CD4-positive, alpha-beta T cell treated with Interleukin-15 for 4 hours (primary cell): Measurements from ENCODE around the gene MBD5.
"Not testable (repeated sequence)": the region's sequence is repeated elsewhere in the genome, so short reads cannot be mapped to it uniquely, and the experiment has no call there.

Source experiments
- DNase-seq: peaks from one replicate; pipeline ENCODE4 v3.0.0-alpha.2; 2020; ENCODE audit warnings: low spot score

MBD5 gene

DNA sequence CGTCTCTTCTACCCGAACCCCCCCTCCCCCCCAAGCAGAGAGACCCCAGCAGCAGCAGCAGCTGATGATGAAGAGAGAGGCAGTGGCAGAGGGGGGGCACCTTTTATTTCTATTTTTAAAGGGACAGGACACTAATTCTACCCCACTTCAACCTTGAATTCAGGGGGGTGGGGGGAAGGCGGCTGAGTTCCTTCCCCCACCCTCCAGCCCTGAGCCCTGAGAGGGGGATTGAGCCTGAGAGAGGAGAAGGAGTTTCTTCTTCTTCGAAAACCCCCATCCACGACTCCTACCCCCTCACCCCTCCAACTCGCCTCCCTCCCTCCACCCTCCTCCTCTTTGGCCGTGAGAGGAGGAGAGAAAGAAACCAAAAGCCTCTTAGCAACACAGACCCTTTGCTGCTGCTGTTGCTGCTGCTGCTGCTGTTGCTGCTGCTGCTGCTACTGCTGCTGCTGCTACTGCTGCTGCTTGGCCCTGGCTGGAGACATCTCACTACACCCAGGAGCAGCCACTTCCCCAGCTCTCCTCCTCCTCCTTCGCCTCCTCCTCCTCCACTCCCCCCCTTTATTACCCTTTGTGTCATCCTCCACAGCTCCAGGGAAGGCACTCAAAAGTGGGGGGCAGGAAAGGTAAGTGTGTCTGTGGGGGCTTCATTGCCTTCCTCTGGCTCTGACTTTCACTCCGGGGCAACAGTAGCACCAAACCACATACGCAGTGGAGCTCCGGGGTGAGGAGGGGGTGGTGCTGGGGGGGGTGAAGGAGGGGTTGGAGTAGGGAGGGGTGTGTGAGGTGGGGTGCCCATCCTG, at the start of gene MBD5:
Gene MBD5 (plus strand): TSS at position 33 of the 803 bp plus-strand sequence.
- DNase-seq: peak; percentile 62

DNA sequence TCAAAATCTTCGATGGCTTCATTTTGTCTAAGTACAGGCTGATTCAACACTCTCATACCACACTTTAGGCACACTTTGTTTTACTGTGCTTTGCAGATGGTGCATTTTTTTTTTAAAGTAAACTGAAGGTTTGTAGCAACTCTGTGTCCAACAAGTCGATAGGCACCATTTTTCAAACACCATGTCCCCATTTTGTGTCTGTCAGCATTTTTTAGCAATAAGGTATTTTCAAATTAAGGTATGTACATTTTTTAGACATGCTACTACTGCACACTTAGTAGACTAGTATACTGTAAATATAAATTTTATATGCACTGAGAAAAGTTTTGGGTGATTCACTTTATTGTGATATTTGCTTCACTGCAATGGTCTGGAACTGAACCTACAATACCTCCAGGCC, 44.8 kb upstream of the MBD5 start:
- DNase-seq: no peak

DNA sequence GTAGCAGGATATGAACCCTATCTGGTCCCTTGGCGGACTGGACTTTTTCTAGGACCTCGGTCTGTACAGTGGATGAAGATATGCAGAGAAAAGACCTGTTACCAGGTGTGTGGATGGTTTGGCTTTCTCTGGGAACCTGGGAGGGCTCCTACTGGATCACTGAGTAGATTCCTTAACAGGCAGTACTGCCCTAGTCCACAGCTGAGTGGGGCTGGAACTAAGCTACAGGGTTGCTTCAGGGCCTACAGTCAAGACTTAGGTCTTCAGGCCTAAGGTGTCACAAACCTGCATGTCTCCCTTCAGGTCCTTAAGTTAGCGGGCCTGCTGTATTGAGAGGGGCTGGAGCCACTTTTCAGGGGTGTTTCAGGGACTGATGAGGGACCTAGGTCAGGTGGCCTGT, 43.2 kb upstream of the MBD5 start:
- DNase-seq: no peak

DNA sequence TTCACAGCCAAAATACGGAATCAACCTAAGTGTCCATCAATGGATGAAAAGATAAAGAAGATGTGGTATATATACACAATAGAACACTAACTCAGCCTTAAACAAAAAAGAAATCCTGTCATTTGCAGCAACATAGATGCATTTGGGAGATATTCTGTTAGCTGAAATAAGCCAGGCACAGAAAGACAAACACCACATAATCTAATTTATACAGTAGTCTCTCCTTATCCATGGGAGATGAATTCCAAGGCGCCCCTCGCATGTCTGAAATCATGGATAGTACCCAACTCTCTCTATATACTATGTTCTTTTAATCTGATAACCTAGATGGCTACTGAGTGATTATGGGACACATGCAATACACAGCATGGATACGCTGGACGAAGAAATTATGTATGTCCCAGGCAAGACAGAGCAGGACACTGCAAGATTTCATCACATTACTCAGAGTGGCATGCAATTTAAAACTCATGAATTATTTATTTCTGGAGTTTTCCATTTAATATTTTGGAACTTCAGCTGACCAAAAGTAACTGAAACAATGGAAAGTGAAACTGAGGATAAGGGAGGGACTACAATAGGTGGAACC, 39.9 kb upstream of the MBD5 start:
- no peak for DNase-seq

DNA sequence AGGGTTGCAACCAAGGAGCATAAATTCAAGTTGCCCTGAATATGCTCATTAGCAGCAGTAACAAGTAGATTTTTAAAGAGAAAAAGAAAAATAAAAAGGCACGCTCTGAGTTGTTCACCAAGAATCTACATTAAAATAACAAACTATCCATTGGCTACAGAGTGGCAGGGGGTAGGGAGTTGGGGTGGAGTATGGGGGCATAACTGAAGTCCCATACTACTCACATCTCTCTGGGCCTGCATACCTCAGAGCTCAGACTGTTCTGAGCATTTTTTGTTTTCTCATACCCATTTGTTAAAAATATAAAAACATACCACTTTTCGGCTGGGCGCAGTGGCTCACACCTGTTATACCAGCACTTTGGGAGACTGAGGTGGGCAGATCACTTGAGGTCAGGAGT, 31.8 kb upstream of the MBD5 start:
- no peak for DNase-seq

DNA sequence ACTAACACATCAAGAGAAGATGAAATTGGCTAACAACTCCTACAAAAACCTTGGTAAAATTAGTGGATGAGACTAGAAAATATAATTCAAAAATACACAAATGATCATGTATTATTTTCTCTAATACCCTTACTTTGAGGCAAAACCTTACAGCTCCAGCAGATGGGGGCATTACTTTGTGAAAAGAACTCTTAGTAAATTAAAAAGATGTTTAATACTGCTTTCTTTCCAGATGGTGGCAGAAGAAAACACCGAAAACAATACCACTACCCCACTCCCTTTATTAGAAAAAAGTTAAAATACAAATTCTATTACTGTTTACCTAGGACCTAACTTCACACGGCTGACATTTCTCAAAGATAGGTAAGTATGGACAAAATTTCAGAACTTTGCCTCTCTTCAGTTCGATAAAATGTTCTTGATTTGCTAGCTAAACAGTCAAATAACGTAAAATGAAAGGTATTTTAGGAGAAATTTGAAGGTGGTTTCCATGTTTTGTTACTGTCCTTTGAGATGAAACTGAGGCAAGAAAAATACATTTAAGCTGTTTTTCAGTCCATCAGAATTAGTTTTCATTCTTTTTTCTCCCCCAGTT, 31.0 kb upstream of the MBD5 start:
- peak; percentile 50 for DNase-seq

DNA sequence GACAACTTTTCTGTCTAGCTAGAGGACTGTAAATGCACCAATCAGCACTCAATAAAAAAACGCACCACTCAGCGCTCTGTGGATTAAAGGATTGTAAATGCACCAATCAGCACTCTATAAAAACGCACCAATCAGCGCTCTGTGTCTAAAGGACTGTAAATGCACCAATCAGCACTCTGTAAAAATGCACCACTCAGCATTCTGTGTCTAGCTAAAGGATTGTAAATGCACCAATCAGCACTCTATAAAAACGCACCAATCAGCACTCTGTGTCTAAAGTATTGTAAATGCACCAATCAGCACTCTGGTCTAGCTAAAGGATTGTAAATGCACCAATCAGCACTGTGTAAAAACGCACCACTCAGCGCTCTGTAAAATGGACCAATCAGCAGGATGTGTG, 25.9 kb upstream of the MBD5 start:
- not testable (repeated sequence) for DNase-seq

DNA sequence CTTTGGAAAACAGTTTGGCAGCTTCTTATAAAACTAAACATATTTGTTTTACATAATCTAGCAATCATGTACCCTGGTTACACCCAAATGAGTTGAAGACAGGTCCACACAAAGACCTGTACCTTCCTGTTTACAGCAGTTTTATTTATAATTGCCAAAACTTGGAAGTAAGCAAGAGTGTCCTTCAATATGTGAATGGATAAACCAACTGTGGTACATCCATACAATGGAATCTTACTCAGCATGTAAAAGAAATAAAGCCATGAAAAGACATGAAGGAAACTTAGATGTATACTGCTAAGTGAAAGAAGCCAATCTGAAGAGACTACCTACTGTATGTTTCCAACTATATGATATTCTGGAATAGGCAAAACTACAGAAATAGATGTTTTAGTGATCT, 24.1 kb upstream of the MBD5 start:
- no peak for DNase-seq

DNA sequence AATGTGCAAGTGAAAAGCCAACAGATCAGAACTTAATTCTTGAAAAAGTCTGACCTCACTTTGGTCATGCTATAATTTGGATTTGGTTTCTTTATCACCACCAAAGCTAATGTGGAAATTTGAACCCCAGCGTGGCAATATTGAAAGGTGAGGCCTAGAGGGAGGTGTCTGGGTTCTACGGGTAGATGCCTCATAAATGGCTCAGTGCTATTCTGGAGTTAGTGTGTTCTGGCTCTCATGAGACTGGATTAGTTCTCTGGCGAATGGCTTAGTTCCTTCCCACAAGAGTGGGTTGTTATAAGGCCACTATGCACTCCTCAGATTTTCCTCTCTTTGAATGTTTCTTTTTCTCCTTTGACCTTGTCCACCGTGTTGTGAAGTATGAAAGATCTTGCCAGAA, 22.7 kb upstream of the MBD5 start:
- DNase-seq: no peak

DNA sequence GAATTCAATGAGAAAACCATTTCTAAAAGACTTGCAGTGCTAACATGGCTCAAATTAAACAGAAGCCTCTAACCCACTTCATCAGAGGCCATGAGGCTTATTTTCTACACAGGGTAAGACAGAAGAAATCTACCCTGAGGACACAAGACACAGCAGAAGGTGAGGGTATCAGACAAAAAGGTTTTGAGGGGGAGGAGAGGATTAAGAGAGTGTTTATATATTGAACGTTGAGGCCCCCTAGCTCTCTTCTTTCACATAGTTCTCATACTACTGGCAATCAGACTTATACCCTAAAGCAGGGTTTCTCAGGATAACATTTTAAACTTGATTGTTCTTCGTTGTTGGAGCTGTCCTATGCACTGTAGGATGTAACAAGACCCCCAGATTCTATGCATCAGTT, 21.8 kb upstream of the MBD5 start:
- no peak for DNase-seq

DNA sequence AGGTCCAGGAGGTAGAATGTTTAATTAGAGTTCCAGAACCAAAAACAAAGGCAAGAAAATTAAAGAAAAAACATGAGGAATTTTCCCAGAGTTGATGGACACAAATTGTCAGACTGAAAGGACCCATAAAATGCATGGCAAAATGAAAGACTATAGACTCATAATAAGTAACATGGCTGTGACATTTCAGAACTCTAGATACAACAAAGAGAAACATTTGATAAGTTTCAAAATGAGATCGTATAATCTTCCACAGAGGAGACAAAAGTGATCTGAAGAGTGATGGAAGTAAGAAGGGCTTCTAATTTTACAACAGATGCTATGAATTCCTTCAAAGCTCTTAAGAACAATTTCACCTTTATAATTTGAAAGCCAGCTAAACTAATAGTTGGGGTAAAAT, 20.8 kb upstream of the MBD5 start:
- DNase-seq: no peak

DNA sequence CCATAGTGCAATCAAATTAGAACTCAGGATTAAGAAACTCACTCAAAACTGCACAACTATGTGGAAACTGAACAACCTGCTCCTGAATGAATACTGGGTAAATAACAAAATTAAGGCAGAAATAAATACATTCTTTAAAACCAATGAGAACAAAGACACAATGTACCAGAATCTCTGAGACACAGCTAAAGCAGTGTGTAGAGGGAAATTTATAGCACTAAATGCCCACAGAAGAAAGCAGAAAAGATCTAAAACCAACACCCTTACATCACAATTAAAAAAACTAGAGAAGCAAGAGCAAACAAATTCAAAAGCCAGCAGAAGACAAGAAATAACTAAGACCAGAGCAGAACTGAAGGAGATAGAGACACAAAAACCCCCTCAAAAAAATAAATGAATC, 18.5 kb upstream of the MBD5 start:
- not testable (repeated sequence) for DNase-seq

DNA sequence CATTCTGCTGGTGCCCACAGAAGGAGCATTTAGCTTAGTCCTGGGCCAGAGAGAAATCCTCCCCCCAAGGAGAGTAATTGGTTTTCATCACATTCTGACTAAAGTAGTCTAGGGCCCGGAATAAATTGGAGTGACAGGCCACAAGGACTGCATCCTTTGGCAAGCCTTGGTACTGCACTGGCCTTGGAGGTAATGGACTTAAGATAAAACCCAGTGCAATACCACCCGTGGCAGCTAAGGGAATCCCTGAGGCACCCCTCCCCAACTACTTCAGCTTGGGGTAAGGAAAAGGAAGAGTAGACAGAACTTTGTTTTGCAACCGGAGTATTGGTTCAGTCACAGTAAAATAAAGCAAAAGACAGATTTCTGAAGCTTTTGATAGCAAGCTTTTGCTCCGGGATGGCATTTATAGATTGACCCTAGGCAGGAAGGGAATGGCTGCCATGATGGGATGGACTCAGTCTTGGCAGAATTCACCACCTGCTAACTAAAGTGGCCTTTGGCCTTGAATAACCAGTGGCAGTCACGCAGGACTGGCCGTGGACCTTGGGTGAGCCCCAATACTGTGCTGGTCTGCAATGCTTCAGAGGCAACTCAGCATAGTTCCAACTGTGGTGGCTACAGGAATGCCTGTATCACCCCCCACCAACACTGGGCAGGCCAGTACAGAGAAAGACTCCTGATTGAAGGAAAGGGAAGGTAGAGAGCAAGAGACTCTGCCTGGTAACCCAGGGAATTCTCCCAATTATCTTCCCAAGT, 14.5 kb upstream of the MBD5 start:
- no peak for DNase-seq

DNA sequence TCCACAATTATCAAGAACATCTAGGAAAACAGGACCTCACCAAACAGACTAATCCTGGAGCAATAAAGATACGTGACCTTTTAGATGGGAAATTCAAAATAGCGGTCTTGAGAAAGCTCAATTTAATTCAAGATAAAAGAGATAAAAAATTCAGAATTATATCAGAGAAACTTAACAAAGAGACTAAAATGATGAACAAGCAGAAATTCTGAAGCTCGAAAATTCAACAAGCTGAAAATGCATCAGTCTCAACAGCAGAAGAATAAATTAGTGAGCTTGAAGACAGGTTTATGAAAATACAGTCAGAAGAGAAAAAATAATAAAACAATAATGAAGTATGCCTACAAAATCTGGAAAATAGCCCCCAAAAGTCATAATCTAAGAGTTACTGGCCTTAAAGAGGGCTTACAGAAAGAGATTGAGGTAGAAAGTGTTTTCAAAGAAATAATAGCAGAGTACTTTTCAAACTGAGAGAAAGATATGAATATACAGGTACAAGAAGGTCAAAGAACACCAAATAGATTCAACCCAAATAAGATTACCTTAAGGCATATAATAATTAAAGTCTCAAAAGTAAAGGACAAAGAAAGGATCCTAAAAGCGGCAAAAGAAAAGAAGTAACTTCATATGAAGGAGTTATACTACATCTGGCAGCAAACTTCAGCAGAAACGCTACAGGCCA, 13.5 kb upstream of the MBD5 start:
- no peak for DNase-seq

DNA sequence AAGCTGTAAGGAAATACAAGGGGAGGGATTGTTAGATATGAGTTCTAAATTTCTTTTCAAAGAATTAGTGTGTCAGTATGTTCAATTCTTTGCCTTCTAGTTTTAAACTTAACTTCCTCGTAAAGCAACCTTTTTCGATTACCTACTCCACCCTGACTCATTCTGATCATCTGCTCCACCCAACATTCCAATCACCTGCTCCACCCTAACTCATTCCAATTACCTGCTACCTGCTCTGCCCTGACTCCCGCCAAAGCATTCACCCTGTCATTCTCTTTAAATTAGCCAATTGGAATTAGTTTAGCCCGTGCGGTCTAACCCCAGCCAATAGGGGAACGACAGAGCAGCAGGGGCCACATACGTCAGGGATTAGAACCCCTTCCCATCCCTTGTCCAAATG, 12.5 kb upstream of the MBD5 start:
- not testable (repeated sequence) for DNase-seq

DNA sequence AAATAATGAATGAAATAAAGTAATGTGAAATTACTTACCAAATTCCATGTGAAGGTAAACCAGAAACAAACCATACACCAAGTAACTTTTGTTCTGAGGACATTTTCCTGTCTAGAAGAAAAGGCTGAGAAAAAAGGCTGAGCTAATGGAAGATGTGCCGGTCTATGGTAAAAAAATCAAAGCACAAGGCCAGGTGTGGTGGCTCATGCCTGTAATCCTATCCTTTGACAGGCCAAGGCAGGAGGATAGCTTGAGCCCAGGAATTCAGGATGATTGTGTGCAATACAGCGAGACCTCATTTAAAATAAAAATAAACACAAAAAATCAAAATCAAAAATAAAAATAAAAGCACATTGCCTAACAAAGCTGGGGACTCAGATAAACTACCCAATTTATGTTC, 7.0 kb upstream of the MBD5 start:
- DNase-seq: no peak

DNA sequence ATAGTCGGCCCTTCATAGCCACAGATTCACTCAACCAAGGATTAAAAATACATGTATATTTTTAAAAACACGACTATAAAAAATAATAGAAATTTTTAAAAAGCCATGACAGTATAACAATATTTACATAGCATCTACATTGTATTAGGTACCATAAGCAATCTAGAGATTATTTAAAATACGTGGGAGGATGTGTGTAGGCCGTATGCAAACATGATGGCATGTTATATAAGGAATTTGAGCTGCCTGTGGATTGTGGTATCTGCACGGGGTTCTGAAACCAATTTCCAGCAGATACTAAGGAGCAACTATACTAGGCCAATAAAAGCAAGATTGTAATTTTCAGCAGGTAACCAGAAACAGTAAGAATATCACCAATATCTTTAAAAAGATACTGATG, 6.3 kb upstream of the MBD5 start:
- DNase-seq: no peak

DNA sequence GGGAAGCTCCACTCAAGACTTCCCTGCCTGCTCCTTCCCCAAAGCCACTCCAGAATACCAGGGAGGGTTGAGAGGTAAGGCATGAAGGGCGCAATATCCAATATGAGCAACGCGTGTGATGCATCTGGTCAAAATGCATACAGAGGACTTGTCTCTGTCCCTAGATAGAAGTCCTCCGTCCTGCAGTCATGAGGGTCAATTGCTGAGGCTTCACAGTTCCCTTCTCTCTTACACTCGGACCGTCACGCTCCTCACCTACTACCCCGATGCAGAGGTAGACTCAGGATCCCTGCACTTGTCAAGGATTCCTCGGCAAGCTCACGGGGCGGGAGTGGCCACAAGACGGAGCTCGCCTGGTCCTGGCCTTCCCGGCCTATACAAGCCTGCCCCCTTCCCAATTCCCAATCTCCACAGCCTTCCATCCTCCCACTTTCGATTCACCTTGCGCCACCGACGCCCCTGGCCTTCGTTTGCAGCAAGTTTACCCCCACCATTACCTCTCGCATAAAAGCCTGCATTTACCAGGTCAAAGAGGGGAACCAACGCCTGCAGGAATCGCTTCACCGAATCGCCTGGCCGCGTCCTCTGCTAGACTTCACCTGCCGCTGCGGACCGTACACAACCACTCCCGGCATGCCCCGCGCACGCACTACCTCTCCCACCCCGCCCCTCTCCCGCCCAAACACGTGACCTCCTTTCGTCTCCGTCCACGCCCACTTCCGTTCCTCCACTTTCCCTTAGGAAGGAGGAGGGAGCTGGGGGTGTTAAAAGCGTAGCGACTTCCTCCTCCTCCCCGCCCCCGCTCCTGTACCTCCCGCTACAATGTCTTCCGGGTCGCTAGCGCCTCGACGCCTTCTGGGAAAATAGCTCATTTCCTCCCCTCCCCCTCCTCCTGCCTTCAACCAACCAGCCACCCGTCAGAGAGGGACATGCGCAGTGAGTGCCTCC, 506 bp upstream of the MBD5 start, which contains the start of gene ORC4:
Gene ORC4 (minus strand): TSS at position 627 of the 948 bp plus-strand sequence. CDS start 44,779 bp downstream, outside the sequence.
- DNase-seq: peak; percentile 98

DNA sequence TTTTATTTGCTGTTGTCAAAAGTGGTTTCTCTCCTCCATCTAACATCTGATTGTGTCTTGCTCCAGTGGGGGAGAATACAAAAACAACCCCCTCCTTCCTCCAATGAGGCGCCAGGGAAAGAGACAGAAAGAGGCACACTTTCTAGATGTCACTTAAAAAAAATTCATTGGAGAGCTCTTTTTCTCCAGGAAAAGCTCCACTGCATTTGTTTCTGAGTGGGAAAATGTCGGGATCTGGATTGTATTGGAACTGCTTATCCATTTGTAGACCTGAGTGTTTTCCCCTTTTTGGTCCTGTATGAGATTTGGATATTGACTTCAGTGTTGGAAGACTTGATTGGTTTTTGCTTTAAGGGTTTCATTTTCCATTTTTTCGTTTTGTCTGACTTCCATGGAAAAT, 995 bp downstream of the MBD5 start:
- DNase-seq: no peak

DNA sequence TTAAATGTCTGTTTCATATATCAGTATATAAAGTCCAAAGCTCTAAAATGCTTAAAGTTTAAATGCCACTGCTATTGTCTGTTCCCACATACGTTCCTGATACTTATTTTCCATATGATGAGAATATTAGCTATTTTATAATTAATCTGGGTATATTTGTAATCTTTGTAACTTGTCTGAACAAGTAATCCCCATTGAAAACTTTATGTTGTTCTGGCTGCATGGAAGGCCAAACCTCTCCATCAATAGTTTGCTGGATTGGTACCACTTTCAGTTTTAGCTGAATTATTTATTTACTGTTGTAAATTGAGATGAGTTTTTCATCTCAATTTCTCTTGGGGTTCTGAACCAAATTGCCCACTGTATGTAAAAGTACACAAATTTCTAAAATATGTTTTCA, 1.5 kb downstream of the MBD5 start:
- DNase-seq: no peak

DNA sequence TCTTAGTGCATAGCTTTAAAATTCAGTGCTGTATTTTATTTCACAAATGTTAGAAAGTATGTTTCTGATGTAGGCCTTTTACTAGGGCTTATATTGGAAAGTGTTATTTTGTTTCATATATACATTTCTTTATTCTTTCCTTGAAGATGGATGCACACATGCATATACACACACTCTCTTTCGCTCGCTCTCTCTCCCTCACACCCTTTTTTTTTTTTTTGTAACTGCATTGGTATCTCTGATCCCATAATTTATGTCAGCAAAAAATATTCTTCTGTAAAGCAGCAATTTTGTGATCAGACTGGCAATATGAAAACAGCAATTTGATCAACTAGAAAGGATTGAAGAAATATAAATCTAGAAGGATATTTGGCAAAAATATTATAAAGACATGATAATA, 2.0 kb downstream of the MBD5 start:
- no peak for DNase-seq
